ENCODE measurements around the gene ECE1. TPM values are rescaled to one million over a fixed set of nuclear protein-coding genes. Genes with fewer than 3 reads are reported as not detected.
A peak's percentile ranks its signal among the peaks of the same experiment; 100 is the strongest.

ECE1 gene
- total RNA-seq, 1 donor from 2014 or later: 58.0 TPM

DNA sequence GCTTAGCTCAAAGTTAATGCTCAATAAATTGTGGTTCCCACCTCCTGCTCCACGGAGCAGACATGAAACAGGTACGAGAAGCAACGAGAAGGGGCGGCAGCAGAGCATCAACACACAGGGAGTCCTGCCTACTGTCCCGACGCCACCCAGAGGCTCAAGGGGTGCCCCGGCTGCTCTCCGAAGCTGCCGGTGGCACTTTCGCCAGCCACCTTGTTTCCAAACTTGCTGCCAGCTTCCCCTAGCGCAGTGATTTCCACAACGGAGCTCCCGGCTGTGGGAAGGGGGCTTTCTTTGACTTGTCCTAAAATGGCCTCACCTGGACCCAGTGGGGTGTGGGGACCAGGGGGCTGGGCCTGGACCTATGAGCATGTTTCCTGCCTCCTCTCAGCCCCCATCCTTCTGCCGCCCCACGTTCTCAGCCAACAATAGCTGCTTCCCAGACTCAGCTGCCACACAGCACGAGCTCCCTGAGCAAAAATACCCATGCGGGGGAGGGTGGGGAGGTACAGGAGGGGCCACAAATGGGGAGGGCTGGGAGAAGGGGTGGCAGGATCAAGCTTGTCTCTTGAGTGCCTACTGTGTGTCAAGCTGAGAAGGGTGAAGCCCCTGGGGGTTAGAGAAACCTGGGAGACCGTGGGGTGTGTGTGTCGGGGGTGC lies 35.6 kb upstream of the ECE1 start:
- no peak for ATAC-seq
- DNase-seq (ENCODE audit: low spot score): no peak

DNA sequence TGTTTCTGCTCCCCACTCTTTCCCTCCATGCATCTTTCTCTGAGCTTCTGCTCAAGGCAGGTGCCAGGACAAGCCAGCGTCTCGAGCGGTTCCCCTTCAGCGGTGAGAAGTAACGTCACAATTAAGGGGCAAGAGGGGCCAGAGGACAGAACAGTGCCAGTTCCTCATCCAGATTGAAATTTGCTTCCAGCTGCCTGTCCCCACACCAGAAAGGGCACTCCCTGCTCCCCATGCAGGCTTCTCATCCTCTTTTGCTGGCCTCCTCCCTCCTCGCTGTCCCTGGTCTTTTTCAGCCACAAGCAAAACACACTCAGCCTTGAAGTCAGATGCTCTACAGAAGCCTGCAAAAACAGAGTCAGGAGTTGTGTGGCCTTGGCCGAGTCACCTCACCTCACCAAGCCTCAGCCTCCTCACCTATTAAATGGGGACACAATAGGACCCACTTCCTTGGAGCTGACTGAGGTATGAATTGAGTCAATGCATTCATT lies 35.0 kb upstream of the ECE1 start:
- DNase-seq (ENCODE audit: low spot score): no peak
- no peak for ATAC-seq

DNA sequence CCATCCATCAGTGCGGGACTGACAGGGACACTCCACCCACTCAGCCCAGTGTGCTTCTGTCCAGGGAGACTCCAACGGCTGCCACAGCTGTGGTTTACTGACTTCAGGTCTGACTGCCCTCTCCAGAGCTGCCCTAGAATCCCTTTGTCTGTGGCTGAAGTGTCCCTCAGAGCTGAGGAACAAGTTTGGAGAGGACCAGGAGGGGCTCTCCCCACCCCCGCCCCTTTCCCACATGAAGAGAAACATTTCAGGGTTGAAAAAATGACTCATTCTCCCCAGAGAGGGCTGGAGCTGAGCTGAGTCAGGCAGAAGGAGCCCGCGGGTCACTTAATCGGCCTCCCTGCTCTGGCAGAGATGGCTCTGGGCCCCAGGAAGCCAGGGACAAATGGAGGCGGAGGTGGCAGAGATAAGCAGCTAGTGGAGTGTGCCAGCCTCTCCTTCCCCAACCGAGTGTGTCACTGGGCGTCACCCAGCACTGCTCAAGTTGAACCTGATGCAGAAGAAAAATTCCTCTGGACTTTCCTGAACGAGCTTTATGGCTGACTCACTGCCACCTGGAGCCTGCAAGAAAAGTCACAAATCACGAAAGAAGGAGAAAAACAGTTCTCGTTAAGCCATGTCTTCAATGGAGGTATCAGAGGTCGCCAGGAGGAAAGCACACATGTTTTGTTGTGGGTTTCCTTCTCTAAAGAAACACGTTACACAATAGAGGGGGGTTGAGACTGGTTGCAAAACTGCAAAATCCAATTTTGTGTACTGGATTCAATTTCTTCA lies 34.3 kb upstream of the ECE1 start:
- DNase-seq (ENCODE audit: low spot score) (no peak), ATAC-seq (peak; percentile 39)

DNA sequence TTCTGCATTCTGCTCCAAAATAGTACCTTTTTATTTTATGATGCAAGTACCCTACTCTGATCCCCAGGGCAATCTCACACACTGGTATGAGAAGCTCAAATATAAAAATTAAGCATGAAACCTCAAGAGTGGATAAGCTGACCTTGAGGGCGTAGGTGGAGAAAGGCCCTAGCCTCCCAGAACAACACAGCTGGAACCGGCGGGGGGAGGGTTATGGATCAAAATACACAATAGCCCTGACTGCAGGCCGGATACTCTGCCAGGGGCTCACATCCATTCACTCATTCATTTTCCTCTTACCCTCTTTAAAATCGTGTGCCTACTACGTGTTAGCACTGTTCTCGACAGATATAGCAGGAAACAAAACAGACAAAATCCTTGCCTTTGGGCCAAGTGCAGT lies 32.8 kb upstream of the ECE1 start:
- no peak for ATAC-seq

DNA sequence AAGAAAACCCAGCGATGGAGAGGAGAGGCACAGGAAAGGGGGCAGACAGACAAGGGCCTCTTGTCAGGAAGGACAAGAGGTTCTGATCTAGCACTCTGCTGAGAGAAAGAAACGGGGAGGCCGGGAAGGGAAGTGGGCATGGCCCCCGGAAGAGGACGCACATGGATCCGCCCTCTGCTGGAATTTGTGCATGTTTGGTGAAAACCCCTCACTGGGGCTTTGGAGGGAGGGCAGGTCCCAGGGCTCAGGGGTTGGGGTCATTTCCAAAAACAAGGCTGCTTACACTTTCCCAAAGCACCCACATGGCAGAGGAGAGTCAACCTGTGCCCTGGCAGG lies 32.4 kb upstream of the ECE1 start:
- no peak for ATAC-seq

More for the DNA sequence above, 32.8 kb upstream of the ECE1 start:
- DNase-seq (ENCODE audit: low spot score): no peak

DNA sequence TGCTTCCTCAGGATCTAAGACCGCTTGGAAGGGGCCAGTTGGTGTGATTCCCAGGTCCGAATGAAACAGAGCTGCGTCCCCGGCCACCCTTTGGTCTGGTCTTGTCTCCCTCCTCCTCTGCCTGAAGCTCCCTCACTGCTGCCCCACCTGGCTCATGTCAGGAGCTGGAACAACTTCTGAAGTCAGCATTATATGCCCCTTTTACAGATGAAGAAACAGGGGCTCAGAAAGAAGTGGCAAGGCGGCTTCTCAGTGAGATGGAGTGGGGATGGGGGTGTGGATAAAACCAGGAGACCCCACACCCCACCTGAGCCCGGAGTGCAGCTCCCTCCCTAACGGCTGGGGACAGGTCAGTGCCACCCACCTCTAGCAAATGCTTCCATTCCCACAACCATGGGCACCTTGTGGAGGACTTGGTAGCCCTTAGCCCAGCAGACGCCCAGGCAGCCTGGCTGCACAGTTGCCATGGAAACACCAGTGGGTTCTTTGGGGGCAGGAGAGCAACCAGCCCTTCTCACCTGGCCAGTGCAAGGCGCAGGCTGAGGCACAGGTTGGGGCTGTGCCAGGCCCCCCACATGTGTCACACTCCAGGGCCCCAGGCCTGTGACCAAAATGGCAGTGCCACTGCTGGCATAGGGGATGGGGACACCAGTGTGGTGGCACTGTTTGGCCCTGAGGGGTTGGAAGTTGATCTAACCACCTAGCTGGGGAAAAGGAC lies 31.9 kb upstream of the ECE1 start:
- DNase-seq (ENCODE audit: low spot score) (no peak), ATAC-seq (no peak)

More for the DNA sequence above, 32.4 kb upstream of the ECE1 start:
- DNase-seq (ENCODE audit: low spot score): no peak

DNA sequence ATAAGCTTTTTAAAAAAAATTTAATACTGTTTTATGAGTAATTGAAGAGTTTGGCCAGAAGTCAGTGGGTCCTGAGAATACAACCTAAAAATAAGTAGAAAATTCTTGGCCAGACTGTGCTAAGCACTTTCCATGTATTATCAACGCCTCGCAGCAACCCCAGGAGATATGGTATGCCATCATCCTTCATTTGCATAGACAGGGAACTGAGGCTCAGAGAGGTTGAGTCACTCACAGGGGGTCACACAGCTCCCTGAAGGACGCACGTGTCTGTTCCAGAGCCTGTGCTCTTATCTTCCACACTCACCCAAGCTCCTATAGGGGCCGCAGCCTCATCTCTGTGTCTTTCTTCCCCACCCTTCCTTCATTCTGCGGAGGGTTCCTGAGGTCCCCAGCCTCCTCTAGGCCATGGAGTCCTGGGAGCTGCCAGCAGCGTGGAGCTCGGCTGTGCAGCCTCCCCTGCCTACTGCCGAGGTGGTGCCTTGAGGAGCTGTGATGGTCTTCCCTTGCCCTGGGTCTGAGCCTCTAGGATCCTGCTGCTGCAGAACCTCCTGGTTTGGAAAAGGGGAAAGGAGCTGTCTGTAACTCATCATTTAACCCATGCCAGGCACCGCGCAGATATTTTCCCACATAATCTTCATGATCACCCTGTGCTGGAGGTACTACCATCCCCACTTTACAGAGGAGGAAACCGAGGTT lies 30.3 kb upstream of the ECE1 start:
- DNase-seq (ENCODE audit: low spot score) (no peak), ATAC-seq (no peak)

DNA sequence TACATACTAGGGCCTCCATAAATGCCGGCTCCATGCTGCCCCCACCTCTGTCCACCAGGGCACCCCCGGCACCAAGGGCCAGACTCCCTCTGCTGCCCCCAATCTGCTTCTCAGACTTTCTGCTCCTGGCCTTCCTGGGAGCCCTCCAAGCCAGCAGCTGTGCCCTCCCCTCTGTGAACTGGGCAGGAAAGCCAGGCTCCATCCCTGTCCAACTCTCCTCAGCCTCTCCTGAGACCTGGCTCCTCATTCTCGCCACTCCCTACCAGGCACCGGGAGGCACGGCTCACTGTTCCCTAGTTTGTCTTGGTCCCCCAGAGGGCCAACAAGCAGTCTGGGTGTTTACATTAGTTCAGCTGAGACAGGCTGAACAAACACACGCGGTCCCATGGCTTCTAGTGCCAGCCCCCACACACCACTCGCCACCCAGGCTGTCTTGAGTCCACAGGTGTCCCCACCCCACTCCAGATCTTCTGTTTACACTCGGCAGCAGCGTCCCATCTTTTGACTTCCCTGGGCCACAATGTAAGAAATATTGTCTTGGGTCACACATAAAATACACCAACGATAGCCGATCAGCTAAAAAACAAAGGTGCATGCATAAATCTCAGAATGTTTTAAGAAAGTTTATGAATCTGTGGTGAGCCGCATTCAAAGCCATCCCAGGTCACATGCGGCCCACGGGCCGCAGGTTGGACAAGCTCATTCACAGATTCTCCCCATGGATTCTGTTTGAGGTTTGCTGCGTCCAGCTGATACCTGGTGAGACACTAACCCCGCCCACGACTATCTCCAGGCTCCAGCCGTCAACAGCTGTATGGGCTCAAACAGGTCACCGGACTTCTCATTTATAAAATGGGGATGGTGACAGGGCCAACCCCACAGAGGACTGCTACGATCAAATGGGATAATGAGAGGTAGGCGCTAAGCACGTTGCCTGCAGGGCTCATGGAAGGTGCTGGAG lies 29.5 kb upstream of the ECE1 start:
- no peak for DNase-seq (ENCODE audit: low spot score)

DNA sequence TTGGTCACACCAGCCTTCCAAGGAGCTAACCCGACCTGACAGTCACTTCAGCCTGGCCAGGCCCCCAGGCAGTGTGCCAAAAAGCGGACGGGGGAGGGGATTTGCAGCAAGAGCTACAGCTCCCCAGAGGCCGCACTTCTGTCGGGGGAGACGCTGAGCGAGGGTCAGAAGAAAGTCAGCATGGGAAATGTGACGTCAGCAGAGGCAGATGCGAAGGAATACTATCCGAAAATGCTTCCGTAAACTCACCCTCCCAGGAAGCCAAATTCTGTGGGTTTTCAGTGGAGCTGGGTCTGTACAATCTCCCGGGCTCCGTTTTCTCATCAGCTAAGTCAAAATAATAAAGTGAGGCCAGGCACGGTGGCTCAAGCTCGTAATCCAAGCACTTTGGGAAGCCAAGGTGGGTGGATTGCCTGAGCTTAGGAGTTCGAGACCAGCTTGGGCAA lies 28.5 kb upstream of the ECE1 start:
- DNase-seq (ENCODE audit: low spot score): peak; percentile 66
- ATAC-seq: peak; percentile 16

More for the DNA sequence above, 29.5 kb upstream of the ECE1 start:
- no peak for ATAC-seq

DNA sequence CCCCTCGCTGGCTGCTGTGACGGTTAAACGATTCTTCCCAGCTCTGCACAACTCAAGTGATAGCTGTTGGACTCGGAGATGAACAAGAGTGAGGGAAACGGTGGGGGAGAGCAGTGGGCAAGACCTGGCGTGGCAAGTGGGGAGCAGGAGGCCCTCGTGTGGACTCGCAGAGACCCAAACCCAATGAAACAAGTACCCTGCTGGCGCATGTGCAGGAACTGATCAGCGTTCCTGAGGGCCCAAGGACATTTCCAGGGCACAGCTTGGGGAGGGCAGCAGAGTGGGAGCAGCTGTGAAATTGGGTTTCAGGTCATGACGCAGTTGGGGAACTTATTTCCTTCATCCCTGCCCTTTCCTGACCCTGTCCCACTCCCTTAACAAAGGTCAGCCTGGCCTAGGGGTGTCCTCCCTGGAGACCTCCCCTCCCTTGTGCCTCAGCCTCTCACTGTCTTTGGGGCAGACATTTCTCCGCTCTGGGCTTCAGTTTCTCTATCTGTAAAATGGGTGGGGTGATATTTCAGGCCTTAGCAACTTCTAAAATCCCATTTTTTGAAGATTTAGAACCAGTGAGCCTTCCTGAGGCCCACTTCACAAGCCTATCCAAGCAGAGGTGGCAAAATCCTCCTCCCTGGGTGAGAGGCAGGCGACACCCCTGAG lies 27.9 kb upstream of the ECE1 start:
- DNase-seq (ENCODE audit: low spot score) (no peak), ATAC-seq (no peak)

DNA sequence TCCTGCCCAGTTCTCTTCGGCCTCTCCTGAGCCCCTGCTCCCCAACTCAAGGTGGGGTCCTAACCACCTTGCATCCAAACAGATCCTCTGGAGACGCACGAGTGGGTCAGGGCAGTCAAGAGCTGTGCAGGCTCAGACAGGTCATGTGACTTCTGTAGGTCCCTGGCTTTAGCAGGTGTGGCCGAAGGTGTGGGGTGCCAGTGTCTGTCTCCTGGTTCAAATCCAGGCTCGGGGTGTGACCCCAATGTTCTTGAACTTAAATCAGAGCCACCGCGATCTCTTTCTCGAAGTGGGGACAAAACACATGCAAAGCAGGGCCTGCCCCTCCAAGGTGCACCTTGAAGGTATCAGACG lies 27.4 kb upstream of the ECE1 start:
- ATAC-seq: no peak

DNA sequence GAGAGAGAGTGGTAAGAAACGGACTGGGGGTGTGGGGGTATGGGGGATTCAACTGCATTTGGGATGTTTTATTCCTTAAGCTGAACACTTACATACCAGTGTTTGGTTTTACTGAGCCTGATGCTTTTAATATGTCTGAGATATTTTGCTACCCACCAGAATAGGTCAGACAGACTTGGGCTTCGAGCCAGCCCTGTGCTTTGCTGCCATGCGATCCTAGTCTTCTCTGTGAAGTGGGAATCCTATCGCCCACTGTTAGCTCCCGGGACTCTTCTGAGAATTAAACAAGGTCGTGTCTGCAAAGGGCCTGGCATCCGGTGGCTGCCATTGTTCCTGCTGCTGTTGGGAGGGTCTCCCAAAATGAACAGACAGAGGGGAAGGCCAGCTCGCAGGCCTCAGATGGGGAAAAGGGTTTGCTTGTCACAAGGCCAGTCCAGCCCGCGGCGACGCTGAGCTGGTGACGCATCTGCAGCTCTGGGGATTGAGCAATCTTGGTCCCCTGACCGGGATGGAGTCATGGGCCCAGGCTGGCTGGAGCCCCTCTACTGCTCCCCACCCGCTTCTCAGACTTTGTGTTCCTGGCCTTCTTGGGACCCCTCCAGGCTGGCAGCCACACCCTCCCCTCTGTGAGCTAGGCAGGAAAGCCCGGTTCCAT lies 26.9 kb upstream of the ECE1 start:
- no peak for DNase-seq (ENCODE audit: low spot score)
- ATAC-seq: peak; percentile 76

More for the DNA sequence above, 27.4 kb upstream of the ECE1 start:
- no peak for DNase-seq (ENCODE audit: low spot score)

DNA sequence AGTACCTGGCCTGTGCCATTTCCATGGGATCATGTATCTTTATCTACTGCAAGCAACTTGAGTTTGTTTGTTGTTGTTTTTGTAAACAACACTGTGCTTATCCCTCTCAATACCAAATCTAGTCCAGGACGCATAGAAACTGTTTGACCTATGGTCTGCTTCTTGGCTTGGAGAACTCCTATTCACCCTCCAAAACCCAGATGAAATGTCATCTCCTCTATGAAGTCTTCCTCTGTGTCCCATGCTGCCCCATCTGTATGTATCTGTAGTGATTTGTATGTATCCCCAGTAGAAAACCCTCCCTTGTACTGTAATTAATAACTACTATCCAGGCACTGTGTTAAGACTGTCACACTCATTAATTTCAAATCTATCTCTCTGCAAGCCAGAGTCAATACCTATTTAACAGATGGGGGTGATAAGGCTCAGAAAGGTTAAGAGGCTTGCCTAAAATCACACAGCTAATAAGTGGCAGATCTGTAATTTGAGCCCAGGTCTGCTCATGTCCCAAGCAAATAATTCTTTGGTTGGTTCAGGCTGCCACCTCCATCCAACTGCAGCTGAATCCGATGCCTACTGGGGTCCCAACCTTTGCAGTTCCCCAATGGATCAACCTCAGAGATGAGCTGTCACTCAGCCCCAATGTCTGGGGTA lies 24.6 kb upstream of the ECE1 start:
- DNase-seq (ENCODE audit: low spot score): no peak
- ATAC-seq: no peak

DNA sequence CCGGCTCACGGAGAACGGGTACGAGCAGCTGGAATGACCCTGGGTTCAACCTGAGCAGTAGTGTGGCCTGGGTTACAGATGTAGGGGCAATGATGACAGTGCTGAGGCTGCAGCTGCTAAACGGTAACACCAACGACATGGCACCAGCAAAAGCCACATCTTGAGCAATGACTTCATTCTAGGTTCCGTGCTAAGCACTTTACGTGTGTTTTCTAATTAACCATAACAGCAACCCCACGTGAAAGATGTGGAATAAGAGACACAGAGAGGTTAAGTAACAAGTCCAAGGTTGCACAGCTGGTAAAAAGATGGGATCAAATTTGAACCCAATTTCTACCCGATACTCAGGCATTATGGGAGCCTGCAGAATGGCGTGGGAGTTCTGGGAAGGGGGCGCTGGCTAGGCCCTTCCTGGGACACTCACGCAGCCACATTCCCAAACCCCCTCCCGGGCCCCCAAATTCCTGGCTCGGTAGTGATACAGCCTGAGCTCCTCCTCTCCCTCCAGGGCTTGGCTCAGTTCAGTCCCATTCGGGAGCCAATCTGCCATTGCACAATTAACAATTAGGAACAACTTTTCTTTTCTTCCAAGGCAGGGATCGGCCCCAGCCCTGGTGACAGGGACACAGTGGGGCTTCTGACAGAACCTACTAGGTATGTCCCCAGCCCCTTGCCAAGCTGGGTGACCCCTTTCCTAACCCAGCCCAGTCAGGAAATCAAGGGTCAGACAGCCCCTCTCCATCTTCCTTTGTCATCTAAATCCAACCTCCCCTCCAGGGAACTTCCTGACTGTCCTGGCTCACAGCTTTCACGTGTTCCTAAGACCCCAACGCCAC lies 23.8 kb upstream of the ECE1 start:
- peak; percentile 30 for ATAC-seq
- DNase-seq (ENCODE audit: low spot score): no peak

DNA sequence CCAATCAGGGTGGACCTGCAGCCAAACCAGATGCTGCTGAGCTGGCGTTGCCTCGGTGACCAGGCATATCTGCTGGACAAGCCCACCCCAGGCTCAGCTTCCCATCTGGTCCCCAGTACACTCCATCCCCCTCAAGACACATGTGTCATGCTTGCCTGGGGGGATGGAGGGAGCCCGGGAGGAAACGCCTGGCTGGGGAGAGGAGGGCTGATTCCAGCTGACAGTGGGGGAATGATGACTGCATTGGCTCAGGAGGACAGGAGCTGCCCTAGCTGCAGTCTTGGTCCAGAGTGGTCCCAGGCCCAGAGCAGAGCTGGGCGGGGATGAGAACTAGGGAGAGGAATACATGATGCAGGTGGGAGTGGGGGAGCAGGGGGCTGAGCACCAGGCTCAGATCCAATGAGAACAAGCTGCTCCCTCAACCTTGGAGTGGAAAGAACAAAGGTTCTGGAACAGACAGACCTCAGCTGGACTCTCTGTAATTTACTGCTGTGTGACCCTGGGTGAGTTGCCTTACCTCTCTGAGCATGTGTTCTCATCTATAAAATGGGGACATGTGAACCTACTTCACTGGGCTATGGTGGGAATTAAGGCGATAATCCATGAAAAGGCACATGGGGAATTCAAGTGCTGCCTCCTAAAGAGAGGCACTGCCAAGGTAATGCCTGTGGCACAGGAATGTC lies 23.1 kb upstream of the ECE1 start:
- ATAC-seq (no peak), DNase-seq (ENCODE audit: low spot score) (no peak)

DNA sequence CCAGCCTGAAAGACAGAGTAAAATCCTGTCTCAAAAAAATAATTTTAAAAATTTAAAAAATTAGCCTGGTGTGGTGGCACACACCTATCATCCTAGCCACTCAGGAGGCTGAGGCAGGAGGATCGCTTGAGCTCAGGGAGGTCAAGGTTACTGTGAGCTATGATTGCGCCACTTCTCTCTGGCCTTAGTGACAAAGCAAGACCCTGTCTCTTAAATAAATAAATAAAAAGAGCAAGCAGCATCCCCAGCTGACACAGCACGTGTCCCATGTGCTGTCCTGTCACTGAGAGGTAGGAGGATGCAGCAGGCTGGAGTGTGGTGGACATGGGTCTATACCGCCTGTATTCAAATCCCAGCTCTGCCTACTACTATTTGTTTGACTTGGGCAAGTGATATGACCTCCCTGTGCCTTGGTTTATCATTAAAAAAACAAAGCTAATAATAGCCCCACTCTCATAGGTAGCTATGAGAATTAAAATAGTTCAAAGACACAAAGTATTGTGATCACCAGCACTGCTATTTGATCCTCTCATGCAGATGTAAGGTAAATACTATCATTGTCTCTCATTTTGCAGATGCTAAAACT lies 22.2 kb upstream of the ECE1 start:
- DNase-seq (ENCODE audit: low spot score) (no peak), ATAC-seq (peak; percentile 18)

DNA sequence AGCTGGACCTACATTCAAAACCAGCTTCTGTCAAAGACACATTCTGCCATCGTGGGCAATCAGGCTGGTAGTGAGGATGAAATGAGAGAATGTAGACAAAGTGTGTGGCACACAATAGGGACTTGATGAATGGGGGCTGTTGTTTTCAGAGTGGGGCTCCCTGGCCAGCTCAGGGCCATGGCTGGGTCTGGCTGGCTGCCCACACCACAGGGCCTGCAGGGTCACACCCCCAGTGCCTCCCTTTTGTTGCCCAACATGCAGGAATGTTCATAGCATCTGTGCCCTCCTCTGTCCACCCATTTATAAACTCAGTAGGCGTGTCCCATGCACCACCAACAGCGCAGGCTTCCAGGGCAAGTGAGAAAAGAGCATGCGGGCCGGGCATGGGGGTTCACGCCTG lies 20.8 kb upstream of the ECE1 start:
- DNase-seq (ENCODE audit: low spot score) (no peak), ATAC-seq (no peak)

Data from left lobe of liver (tissue), 2 donors.